IMR-90 (cell line): ENCODE results near the gene NRF1. TPM values are rescaled to one million over a fixed set of nuclear protein-coding genes. Genes with fewer than 3 reads are reported as not detected.

ENCODE experiments used
- ATAC-seq: fragments of 200-7000 bp; cut with Tn5 transposase; 2 replicates; pipeline ENCODE4 v1.9.1; 2020; ENCODE audit warnings: low read depth, mild to moderate bottlenecking, moderate library complexity
- BruUV-seq: library from RNA; stranded (reverse); fragments of 400-500 nt; replicated peaks from 2 replicates; lab custom pipeline; 2021; lab: Mats Ljungman, UMichigan
- CTCF ChIA-PET: fragments of 300-600 bp; formaldehyde crosslinking; extraction: SDS; loops from one replicate; lab custom pipeline; 2021; ENCODE audit warnings: antibody characterized with exemption; lab: Yijun Ruan, JAX
- POLR2A ChIA-PET: fragments of 300-600 bp; sonication (Branson Sonifier 250); formaldehyde crosslinking; loops from one replicate; lab custom pipeline; 2022; ENCODE audit warnings: antibody characterized with exemption; ENCODE audit not compliant: unreplicated experiment; lab: Charles Lee
- DNase-seq: peaks from one replicate; pipeline ENCODE4 v3.0.0; 2013
- H2AFZ ChIP-seq: replicated peaks from 2 replicates; pipeline ENCODE3; 2013; ENCODE audit warnings: low read length, mild to moderate bottlenecking; ENCODE audit not compliant: poor library complexity
- H2AK5ac ChIP-seq: 2 replicates; pipeline ENCODE4 v1.6.1; 2013; ENCODE audit warnings: low read depth, low read length, inconsistent platforms
- H2AK9ac ChIP-seq: replicated peaks from 2 replicates; pipeline ENCODE3; 2013; ENCODE audit warnings: mild to moderate bottlenecking, low read depth, low read length, moderate library complexity; ENCODE audit not compliant: poor library complexity
- H2BK120ac ChIP-seq: 2 replicates; pipeline ENCODE4 v1.6.1; 2013; ENCODE audit warnings: low read depth, low read length, inconsistent platforms
- H2BK15ac ChIP-seq: 3 replicates; pipeline ENCODE4 v1.6.1; 2013; ENCODE audit warnings: low read depth, low read length, inconsistent platforms
- H2BK20ac ChIP-seq: 2 replicates; pipeline ENCODE4 v1.6.1; 2013; ENCODE audit warnings: low read depth, mild to moderate bottlenecking, inconsistent platforms, low read length, moderate library complexity
- H2BK5ac ChIP-seq: 2 replicates; pipeline ENCODE4 v1.6.1; 2013; ENCODE audit warnings: mild to moderate bottlenecking, low read depth, low read length, inconsistent platforms; ENCODE audit not compliant: poor library complexity, severe bottlenecking
- H3K14ac ChIP-seq: replicated peaks from 2 replicates; pipeline ENCODE4 v1.6.1; 2013; ENCODE audit warnings: low read depth, low read length, inconsistent platforms
- H3K18ac ChIP-seq: 2 replicates; pipeline ENCODE4 v1.6.1; 2013; ENCODE audit warnings: low read depth, low read length, control low read depth
- H3K23ac ChIP-seq: 2 replicates; pipeline ENCODE4 v1.6.1; 2013; ENCODE audit warnings: low read depth, low read length, inconsistent platforms
- H3K27ac ChIP-seq: 2 replicates; pipeline ENCODE4 v1.5.1; 2013; ENCODE audit warnings: mild to moderate bottlenecking, control low read depth, low read length; ENCODE audit not compliant: insufficient read depth
- H3K27me3 ChIP-seq: 2 replicates; pipeline ENCODE4 v1.6.1; 2013; ENCODE audit warnings: low read length; ENCODE audit not compliant: control insufficient read depth, insufficient read depth
- H3K36me3 ChIP-seq: 2 replicates; pipeline ENCODE4 v1.6.1; 2013; ENCODE audit warnings: low read length, mixed read lengths; ENCODE audit not compliant: control insufficient read depth, insufficient read depth
- H3K4ac ChIP-seq: 2 replicates; pipeline ENCODE4 v1.6.1; 2013; ENCODE audit warnings: low read depth, low read length, inconsistent platforms
- H3K4me1 ChIP-seq: 2 replicates; pipeline ENCODE4 v1.6.1; 2013; ENCODE audit warnings: low read length, mixed read lengths; ENCODE audit not compliant: control insufficient read depth, insufficient read depth
- H3K4me2 ChIP-seq: 2 replicates; pipeline ENCODE4 v1.6.1; 2013; ENCODE audit warnings: low read depth, mild to moderate bottlenecking, control low read depth, low read length, moderate library complexity
- H3K4me3 ChIP-seq: 2 replicates; pipeline ENCODE4 v1.5.1; 2013; ENCODE audit warnings: low read depth, mild to moderate bottlenecking, control low read depth, low read length, moderate library complexity; ENCODE audit not compliant: insufficient read depth
- H3K56ac ChIP-seq: 2 replicates; pipeline ENCODE4 v1.6.1; 2013; ENCODE audit warnings: low read length, inconsistent platforms; ENCODE audit not compliant: insufficient read depth; ENCODE audit errors: extremely low read depth
- H3K79me1 ChIP-seq, 2 experiments: 2 replicates each; pipeline ENCODE4 v1.6.1; 2013; ENCODE audit warnings: low read length in 2 of 2, inconsistent platforms in 1 of 2, low read depth in 1 of 2
- H3K9ac ChIP-seq: 2 replicates; pipeline ENCODE4 v1.6.1; 2013; ENCODE audit warnings: low read depth, low read length, control low read depth
- H3K9me1 ChIP-seq: 2 replicates; pipeline ENCODE4 v1.6.1; 2013; ENCODE audit warnings: low read length, inconsistent platforms; ENCODE audit not compliant: insufficient read depth
- H3K9me3 ChIP-seq: 2 replicates; pipeline ENCODE4 v1.6.1; 2013; ENCODE audit warnings: low read length; ENCODE audit not compliant: control insufficient read depth, insufficient read depth
- H4K20me1 ChIP-seq: 2 replicates; pipeline ENCODE4 v1.6.1; 2013; ENCODE audit warnings: low read length, inconsistent platforms; ENCODE audit not compliant: insufficient read depth
- H4K5ac ChIP-seq: 2 replicates; pipeline ENCODE4 v1.6.1; 2013; ENCODE audit warnings: mild to moderate bottlenecking, low read depth, low read length, control low read depth
- H4K8ac ChIP-seq, 2 experiments: 2 replicates each; pipeline ENCODE4 v1.6.1; 2013; ENCODE audit warnings: low read depth in 2 of 2, low read length in 2 of 2, control low read depth in 1 of 2, inconsistent platforms in 1 of 2
- H4K91ac ChIP-seq: 2 replicates; pipeline ENCODE4 v1.6.1; 2013; ENCODE audit warnings: low read depth, low read length, inconsistent platforms; ENCODE audit not compliant: insufficient read depth
- BHLHE40 ChIP-seq: fragments of 150-350 bp; IDR thresholded peaks from 2 replicates; pipeline ENCODE4 v1.6.1; 2016; ENCODE audit warnings: mild to moderate bottlenecking, low read depth, low read length
- CEBPB ChIP-seq: IDR thresholded peaks from 2 replicates; pipeline ENCODE4 v1.6.1; 2012; ENCODE audit warnings: low read depth, low read length, improper control_type of control experiment
- CHD1 ChIP-seq: IDR thresholded peaks from 2 replicates; pipeline ENCODE4 v1.6.1; 2012; ENCODE audit warnings: low read depth, low read length, improper control_type of control experiment
- FOS ChIP-seq: fragments of 150-350 bp; IDR thresholded peaks from 2 replicates; pipeline ENCODE4 v1.6.1; 2016; ENCODE audit warnings: low read depth, low read length
- MAFK ChIP-seq: IDR thresholded peaks from 2 replicates; pipeline ENCODE4 v1.6.1; 2012; ENCODE audit warnings: low read depth, low read length, improper control_type of control experiment
- MAZ ChIP-seq: IDR thresholded peaks from 2 replicates; pipeline ENCODE4 v1.6.1; 2012; ENCODE audit warnings: low read depth, mild to moderate bottlenecking, low read length, improper control_type of control experiment, moderate library complexity, borderline replicate concordance
- MXI1 ChIP-seq: IDR thresholded peaks from 2 replicates; pipeline ENCODE4 v1.6.1; 2012; ENCODE audit warnings: low read depth, mild to moderate bottlenecking, low read length, moderate library complexity, borderline replicate concordance
- NFE2L2 ChIP-seq: fragments of 150-350 bp; IDR thresholded peaks from 2 replicates; pipeline ENCODE4 v1.6.1; 2016; ENCODE audit warnings: low read depth, mild to moderate bottlenecking, low read length
- POLR2A ChIP-seq: IDR thresholded peaks from 2 replicates; pipeline ENCODE4 v1.6.1; 2012; ENCODE audit warnings: mild to moderate bottlenecking, low read depth, low read length
- RAD21 ChIP-seq: IDR thresholded peaks from 2 replicates; pipeline ENCODE4 v1.6.1; 2012; ENCODE audit warnings: low read length, improper control_type of control experiment
- RCOR1 ChIP-seq: IDR thresholded peaks from 2 replicates; pipeline ENCODE4 v1.6.1; 2012; ENCODE audit warnings: mild to moderate bottlenecking, low read length, improper control_type of control experiment; ENCODE audit not compliant: insufficient replicate concordance
- RFX5 ChIP-seq: IDR thresholded peaks from 2 replicates; pipeline ENCODE4 v1.8.0; 2012; ENCODE audit warnings: low read depth, mild to moderate bottlenecking, low read length, moderate library complexity
- SMC3 ChIP-seq: fragments of 150-350 bp; IDR thresholded peaks from 2 replicates; pipeline ENCODE4 v1.6.1; 2016; ENCODE audit warnings: low read depth, mild to moderate bottlenecking, antibody characterized with exemption, low read length, moderate library complexity
- WGBS, 2 experiments: methylation state at CpG; one replicate each; pipeline versions ENCODE4 v1.1.5 to v1.1.7; 2013; ENCODE audit warnings: missing lambda C conversion rate in 2 of 2; ENCODE audit not compliant: insufficient read length in 1 of 2; ENCODE audit errors: extremely low coverage in 2 of 2; 5-methylcytosine and 5-hydroxymethylcytosine counted together
- dilution Hi-C: fragments of 300-500 bp; cut with HindIII; formaldehyde crosslinking; loops from one replicate; pipeline ENCODE4 v1.14.3; 2018; ENCODE audit warnings: low sequenced_read_pairs; ENCODE audit not compliant: unreplicated experiment
- in situ Hi-C: fragments of 300-500 bp; cut with MboI; formaldehyde crosslinking; loops from 3 replicates; pipeline ENCODE4 v1.14.3; 2019; ENCODE audit warnings: low sequenced_read_pairs, inconsistent platforms, mixed read lengths
- intact Hi-C: fragments of 100-400 bp; cut with micrococcal nuclease; formaldehyde crosslinking; loops from 2 replicates; pipeline ENCODE4 v1.10.0; 2022
- polyA plus RNA-seq, 3 experiments: library from polyadenylated mRNA; depleted of rRNA; stranded (reverse); fragments of >200 nt; gene quantifications; 2 replicates each; pipeline ENCODE4 v1.2.3, GENCODE V29; 2012; ENCODE audit warnings: low replicate concordance in 1 of 3
- total RNA-seq: library from RNA; depleted of rRNA; stranded (reverse); fragments of >200 nt; gene quantifications from 2 replicates; pipeline ENCODE4 v1.2.3, GENCODE V29; 2012
- TF ChIP-seq, protein P1 (sequence below): fragments of 150-350 bp; IDR thresholded peaks from 2 replicates; pipeline ENCODE4 v1.6.1; 2016; ENCODE audit warnings: low read depth, mild to moderate bottlenecking, low read length, moderate library complexity, borderline replicate concordance
- TF ChIP-seq, protein P2 (sequence below): fragments of 150-350 bp; IDR thresholded peaks from 2 replicates; pipeline ENCODE4 v1.6.1; 2017; ENCODE audit warnings: mild to moderate bottlenecking, antibody characterized with exemption, low read length, low read depth
- TF ChIP-seq, protein P3 (sequence below): conservative IDR thresholded peaks from 2 replicates; pipeline ENCODE4 v1.5.1; 2012; ENCODE audit warnings: mild to moderate bottlenecking, low read depth, low read length, improper control_type of control experiment

Gene NRF1
- total and polyA plus RNA-seq, 2 of the 4 experiments (the other 2 are of a cell fraction): 11.4 to 15.8 TPM

DNA sequence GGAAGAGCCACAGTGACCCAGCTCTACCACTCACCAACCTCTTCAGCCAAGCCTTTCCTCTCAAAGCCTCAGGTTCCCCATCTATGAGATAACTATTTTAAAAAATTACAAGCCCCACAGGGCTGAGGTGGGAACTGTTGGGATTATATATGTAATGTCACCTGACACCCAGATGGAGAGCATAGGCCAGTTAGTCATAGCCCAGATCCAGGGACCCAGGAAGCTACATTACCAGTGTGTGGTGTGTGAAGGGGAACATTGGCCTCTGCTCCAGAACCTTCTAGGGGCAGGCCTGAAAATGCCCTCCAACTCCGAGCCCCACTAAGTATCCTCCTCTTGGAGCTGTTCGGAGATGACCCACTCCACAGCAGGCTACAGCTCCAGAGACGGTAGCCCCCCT is 162.4 kb downstream of the NRF1 start:
- intact Hi-C loops: no loop called here
- no CpG with 5 or more reads among the region's 3 CpGs for WGBS, 2 experiments
- Histone ChIP-seq H3K14ac (no peak overlapping the region), H3K4me2 (no peak overlapping the region), H2AK5ac (no peak overlapping the region), H3K18ac (no peak overlapping the region), H2AK9ac (no peak overlapping the region), H3K4ac (no peak overlapping the region), H4K8ac (no peak overlapping the region), H3K36me3 (no peaks in the 10 kb centered on the region), H2AFZ (no peak overlapping the region), H3K27me3 (peaks cover 86% of the 10 kb centered on the region), H2BK15ac (no peak overlapping the region), H3K4me3 (no peak overlapping the region), H4K5ac (no peak overlapping the region), H3K23ac (no peak overlapping the region), H3K9me3 (peaks cover 7% of the 10 kb centered on the region; the same call in 1 of the 2 replicates), H4K91ac (no peak overlapping the region), H3K27ac (no peak overlapping the region), H3K79me1 (no peaks in the 10 kb centered on the region), H4K20me1 (peaks cover 6% of the 10 kb centered on the region), H3K9ac (no peak overlapping the region), H2BK120ac (no peak overlapping the region), H2BK20ac (no peak overlapping the region), H3K4me1 (no peaks in the 10 kb centered on the region), H2BK5ac (no peak overlapping the region), H3K9me1 (no peaks in the 10 kb centered on the region), H3K56ac (no peak overlapping the region)
- POLR2A ChIA-PET: no interaction called here
- in situ Hi-C loops: no loop called here
- no peak for DNase-seq
- dilution Hi-C loops: no loop called here
- BruUV-seq: no TSS peak
- ATAC-seq: 0 out of 2 replicates have a peak, but pooled peaks have one; percentile 27
- no peak for TF ChIP-seq SMC3
- TF ChIP-seq CHD1: no peak
- TF ChIP-seq, protein P1, sequence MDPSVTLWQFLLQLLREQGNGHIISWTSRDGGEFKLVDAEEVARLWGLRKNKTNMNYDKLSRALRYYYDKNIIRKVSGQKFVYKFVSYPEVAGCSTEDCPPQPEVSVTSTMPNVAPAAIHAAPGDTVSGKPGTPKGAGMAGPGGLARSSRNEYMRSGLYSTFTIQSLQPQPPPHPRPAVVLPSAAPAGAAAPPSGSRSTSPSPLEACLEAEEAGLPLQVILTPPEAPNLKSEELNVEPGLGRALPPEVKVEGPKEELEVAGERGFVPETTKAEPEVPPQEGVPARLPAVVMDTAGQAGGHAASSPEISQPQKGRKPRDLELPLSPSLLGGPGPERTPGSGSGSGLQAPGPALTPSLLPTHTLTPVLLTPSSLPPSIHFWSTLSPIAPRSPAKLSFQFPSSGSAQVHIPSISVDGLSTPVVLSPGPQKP: no peak
- no peak for TF ChIP-seq POLR2A
- TF ChIP-seq CEBPB: no peak
- no peak for TF ChIP-seq MAZ
- TF ChIP-seq, protein P2, sequence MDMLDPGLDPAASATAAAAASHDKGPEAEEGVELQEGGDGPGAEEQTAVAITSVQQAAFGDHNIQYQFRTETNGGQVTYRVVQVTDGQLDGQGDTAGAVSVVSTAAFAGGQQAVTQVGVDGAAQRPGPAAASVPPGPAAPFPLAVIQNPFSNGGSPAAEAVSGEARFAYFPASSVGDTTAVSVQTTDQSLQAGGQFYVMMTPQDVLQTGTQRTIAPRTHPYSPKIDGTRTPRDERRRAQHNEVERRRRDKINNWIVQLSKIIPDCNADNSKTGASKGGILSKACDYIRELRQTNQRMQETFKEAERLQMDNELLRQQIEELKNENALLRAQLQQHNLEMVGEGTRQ: no peak
- no peak for TF ChIP-seq FOS
- TF ChIP-seq RAD21: no peak
- no peak for TF ChIP-seq RFX5
- TF ChIP-seq MXI1: no peak
- TF ChIP-seq BHLHE40: no peak
- TF ChIP-seq, protein P3, sequence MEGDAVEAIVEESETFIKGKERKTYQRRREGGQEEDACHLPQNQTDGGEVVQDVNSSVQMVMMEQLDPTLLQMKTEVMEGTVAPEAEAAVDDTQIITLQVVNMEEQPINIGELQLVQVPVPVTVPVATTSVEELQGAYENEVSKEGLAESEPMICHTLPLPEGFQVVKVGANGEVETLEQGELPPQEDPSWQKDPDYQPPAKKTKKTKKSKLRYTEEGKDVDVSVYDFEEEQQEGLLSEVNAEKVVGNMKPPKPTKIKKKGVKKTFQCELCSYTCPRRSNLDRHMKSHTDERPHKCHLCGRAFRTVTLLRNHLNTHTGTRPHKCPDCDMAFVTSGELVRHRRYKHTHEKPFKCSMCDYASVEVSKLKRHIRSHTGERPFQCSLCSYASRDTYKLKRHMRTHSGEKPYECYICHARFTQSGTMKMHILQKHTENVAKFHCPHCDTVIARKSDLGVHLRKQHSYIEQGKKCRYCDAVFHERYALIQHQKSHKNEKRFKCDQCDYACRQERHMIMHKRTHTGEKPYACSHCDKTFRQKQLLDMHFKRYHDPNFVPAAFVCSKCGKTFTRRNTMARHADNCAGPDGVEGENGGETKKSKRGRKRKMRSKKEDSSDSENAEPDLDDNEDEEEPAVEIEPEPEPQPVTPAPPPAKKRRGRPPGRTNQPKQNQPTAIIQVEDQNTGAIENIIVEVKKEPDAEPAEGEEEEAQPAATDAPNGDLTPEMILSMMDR: no peak
- no peak for TF ChIP-seq RCOR1
- TF ChIP-seq MAFK: no peak
- no peak for TF ChIP-seq NFE2L2
- CTCF ChIA-PET: no interaction called here
